Neuronal stem cell (in vitro differentiated cells): ENCODE data around the gene ATP6V0D1.

Experiments used
- DNase-seq: peaks from one replicate; pipeline ENCODE4 v3.0.0-alpha.2; 2013; ENCODE audit warnings: low spot score
- H2AFZ ChIP-seq: one replicate; pipeline ENCODE4 v1.6.1; 2013; ENCODE audit warnings: mild to moderate bottlenecking, low read length, inconsistent platforms
- H2AK5ac ChIP-seq: 2 replicates; pipeline ENCODE4 v1.6.1; 2013; ENCODE audit warnings: low read depth, mild to moderate bottlenecking, inconsistent platforms, low read length, moderate library complexity, mixed read lengths
- H2BK120ac ChIP-seq: 2 replicates; pipeline ENCODE4 v1.6.1; 2013; ENCODE audit warnings: low read depth, mild to moderate bottlenecking, inconsistent platforms, low read length, moderate library complexity, mixed read lengths
- H2BK12ac ChIP-seq: one replicate; pipeline ENCODE4 v1.6.1; 2013; ENCODE audit warnings: low read length, inconsistent platforms
- H2BK15ac ChIP-seq: 2 replicates; pipeline ENCODE4 v1.6.1; 2013; ENCODE audit warnings: mild to moderate bottlenecking, low read length, inconsistent platforms, mixed read lengths
- H2BK5ac ChIP-seq: one replicate; pipeline ENCODE4 v1.6.1; 2013; ENCODE audit warnings: inconsistent platforms, mild to moderate bottlenecking, low read length, moderate library complexity
- H3K14ac ChIP-seq: one replicate; pipeline ENCODE4 v1.6.1; 2013; ENCODE audit warnings: low read length, inconsistent platforms
- H3K18ac ChIP-seq: 2 replicates; pipeline ENCODE4 v1.6.1; 2013; ENCODE audit warnings: low read length, inconsistent platforms
- H3K23ac ChIP-seq: 2 replicates; pipeline ENCODE4 v1.6.1; 2013; ENCODE audit warnings: low read depth, mild to moderate bottlenecking, mixed read lengths, low read length, inconsistent platforms; ENCODE audit not compliant: poor library complexity
- H3K27ac ChIP-seq: replicated peaks from 3 replicates; pipeline ENCODE4 v1.5.1; 2013; ENCODE audit warnings: low read length, inconsistent platforms
- H3K27me3 ChIP-seq, 3 experiments: 2 replicates each; pipeline ENCODE4 v1.6.1; 2013; ENCODE audit warnings: low read length in 3 of 3, mild to moderate bottlenecking in 2 of 3, inconsistent platforms in 1 of 3, low read depth in 1 of 3, mixed read lengths in 1 of 3, moderate library complexity in 1 of 3; ENCODE audit not compliant: control insufficient read depth in 3 of 3, insufficient read depth in 3 of 3
- H3K36me3 ChIP-seq, 2 donors: replicated peaks in 1 of 2; 2 replicates each; pipeline ENCODE4 v1.6.1; 2013; ENCODE audit warnings: low read length in 2 of 2; ENCODE audit not compliant: control insufficient read depth in 2 of 2, insufficient read depth in 2 of 2
- H3K4ac ChIP-seq: 2 replicates; pipeline ENCODE4 v1.6.1; 2013; ENCODE audit warnings: inconsistent platforms, mild to moderate bottlenecking, low read length, moderate library complexity
- H3K4me1 ChIP-seq, 2 donors: 1 replicate in 1 of 2; 2 replicates in 1 of 2; pipeline ENCODE4 v1.6.1; 2013; ENCODE audit warnings: low read length in 2 of 2, low read depth in 1 of 2; ENCODE audit not compliant: control insufficient read depth in 2 of 2, insufficient read depth in 1 of 2
- H3K4me2 ChIP-seq: one replicate; pipeline ENCODE4 v1.6.1; 2013; ENCODE audit warnings: mild to moderate bottlenecking, low read length, inconsistent platforms; ENCODE audit not compliant: insufficient read depth, poor library complexity, severe bottlenecking
- H3K4me3 ChIP-seq, 2 donors: 2 replicates each; pipeline ENCODE4 v1.5.1; 2013; ENCODE audit warnings: low read length in 2 of 2, mild to moderate bottlenecking in 2 of 2, inconsistent platforms in 1 of 2, moderate library complexity in 1 of 2
- H3K79me1 ChIP-seq: one replicate; pipeline ENCODE4 v1.6.1; 2013; ENCODE audit warnings: low read depth, mild to moderate bottlenecking, inconsistent platforms, low read length, moderate library complexity
- H3K9ac ChIP-seq: one replicate; pipeline ENCODE4 v1.6.1; 2013; ENCODE audit warnings: mild to moderate bottlenecking, low read depth, low read length, inconsistent platforms; ENCODE audit not compliant: poor library complexity
- H3K9me3 ChIP-seq, 2 donors: replicated peaks in 1 of 2; 2 replicates each; pipeline versions ENCODE3 to v1.6.1; 2013; ENCODE audit warnings: low read length in 2 of 2, mild to moderate bottlenecking in 2 of 2, inconsistent platforms in 1 of 2, low read depth in 1 of 2, mixed read lengths in 1 of 2, moderate library complexity in 1 of 2; ENCODE audit not compliant: control insufficient read depth in 2 of 2, insufficient read depth in 1 of 2
- H4K8ac ChIP-seq: one replicate; pipeline ENCODE4 v1.6.1; 2013; ENCODE audit warnings: low read depth, mild to moderate bottlenecking, inconsistent platforms, low read length, moderate library complexity
- H4K91ac ChIP-seq: one replicate; pipeline ENCODE4 v1.6.1; 2013; ENCODE audit warnings: low read length, low read depth, mild to moderate bottlenecking, inconsistent platforms; ENCODE audit not compliant: poor library complexity
- WGBS, 2 donors: extraction: QIAGEN DNeasy Blood & Tissue Kit; methylation state at CpG; one replicate each; pipeline ENCODE4 v1.1.7; 2013; ENCODE audit warnings: missing lambda C conversion rate in 2 of 2, mixed read lengths in 1 of 2; ENCODE audit not compliant: insufficient read length in 2 of 2, insufficient replicate concordance in 1 of 2; ENCODE audit errors: extremely low coverage in 2 of 2; 5-methylcytosine and 5-hydroxymethylcytosine counted together

ATP6V0D1 gene

DNA sequence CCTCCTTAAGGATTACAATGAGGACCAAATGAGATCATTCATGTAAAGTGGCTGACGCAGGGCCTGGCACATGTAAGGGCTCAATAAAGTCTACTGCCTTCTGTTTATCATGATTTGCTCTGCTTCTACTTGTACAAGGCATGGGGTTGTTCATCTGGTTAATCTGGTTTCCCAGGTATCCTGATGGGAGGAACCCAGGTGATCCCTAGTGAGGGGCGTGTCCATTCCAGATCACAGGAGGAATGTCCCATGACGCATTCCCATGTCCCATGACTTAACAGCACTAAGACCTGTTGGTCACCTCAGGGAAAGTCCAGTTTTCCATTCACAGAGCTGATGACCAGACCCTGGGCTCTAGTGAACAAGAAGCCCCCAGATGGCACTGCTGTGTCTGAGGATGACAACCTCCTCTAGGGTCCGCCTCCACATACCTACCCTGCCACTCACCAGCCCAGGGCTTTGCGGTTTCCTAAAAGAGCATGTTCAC is 76.2 kb downstream of the ATP6V0D1 start:
- no peak for DNase-seq
- Histone ChIP-seq H3K27ac (no peak overlapping the region), H4K91ac (no peak overlapping the region), H3K18ac (no peak overlapping the region), H2AK5ac (peak overlapping the region; percentile 39), H4K8ac (no peak overlapping the region), H3K4me1 (peaks cover 4 to 5% of the 10 kb centered on the region in 2 donors), H3K79me1 (no peaks in the 10 kb centered on the region), H3K14ac (no peak overlapping the region), H2BK12ac (no peak overlapping the region), H3K9ac (no peak overlapping the region), H3K4me3 (no peak overlapping the region), H2BK5ac (no peak overlapping the region), H3K4me2 (no peak overlapping the region), H3K9me3 (no peaks in the 10 kb centered on the region), H3K27me3 (no peaks in the 10 kb centered on the region), H2BK120ac (no peak overlapping the region), H2AFZ (no peak overlapping the region), H3K23ac (no peak overlapping the region), H2BK15ac (no peak overlapping the region), H3K4ac (no peak overlapping the region), H3K36me3 (no peaks in the 10 kb centered on the region)
- WGBS, 2 donors = no CpG with 5 or more reads among the region's 5 CpGs

DNA sequence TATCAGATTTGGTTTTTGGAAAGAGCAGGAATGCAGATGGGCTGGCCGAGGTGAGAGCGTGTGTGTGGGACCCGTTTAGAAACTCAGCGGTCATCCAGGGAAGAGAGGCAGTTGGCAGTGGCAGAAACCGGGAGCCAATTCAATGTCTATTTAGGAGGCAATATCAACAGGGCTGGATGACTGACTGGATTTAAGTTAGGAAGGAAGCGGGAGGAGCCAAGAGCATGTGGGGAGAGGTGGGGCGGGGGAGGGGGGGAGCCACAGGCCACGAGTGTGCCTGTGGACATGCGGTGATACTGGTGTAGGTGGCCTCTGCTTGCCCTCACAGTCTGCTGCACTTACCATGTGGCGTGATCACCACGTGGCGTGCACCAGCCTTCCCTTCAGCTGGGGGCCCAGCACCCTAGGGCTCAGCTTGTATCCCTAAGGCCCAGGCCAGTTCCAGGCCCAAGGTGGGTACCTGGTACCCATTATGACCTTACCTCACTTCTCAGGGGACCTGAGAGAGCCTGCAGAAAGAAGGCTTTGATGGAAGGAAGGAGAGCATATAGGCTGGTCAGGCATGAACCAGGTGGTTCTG is 76.9 kb downstream of the ATP6V0D1 start:
- H3K18ac ChIP-seq = peak overlapping the region; percentile 44
- no peak overlapping the region for H2AK5ac ChIP-seq
- H2BK15ac ChIP-seq = no peak overlapping the region
- no peak overlapping the region for H3K4me2 ChIP-seq
- WGBS, 2 donors = no CpG with 5 or more reads among the region's 12 CpGs
- no peak for DNase-seq
- H3K23ac ChIP-seq = no peak overlapping the region
- no peaks in the 10 kb centered on the region for H3K36me3 ChIP-seq
- no peak overlapping the region for H2BK5ac ChIP-seq
- H3K27ac ChIP-seq = no peak overlapping the region
- H3K4me1 ChIP-seq = peaks cover 4 to 10% of the 10 kb centered on the region in 2 donors
- no peaks in the 10 kb centered on the region for H3K9me3 ChIP-seq
- no peak overlapping the region for H2AFZ ChIP-seq
- no peak overlapping the region for H4K8ac ChIP-seq
- no peak overlapping the region for H2BK12ac ChIP-seq
- no peak overlapping the region for H4K91ac ChIP-seq
- H3K4me3 ChIP-seq = no peak overlapping the region
- peak overlapping the region; percentile 39 for H3K14ac ChIP-seq
- H3K27me3 ChIP-seq = no peaks in the 10 kb centered on the region
- H3K79me1 ChIP-seq = no peaks in the 10 kb centered on the region
- H2BK120ac ChIP-seq = no peak overlapping the region
- H3K4ac ChIP-seq = no peak overlapping the region
- H3K9ac ChIP-seq = peak overlapping the region; percentile 61

DNA sequence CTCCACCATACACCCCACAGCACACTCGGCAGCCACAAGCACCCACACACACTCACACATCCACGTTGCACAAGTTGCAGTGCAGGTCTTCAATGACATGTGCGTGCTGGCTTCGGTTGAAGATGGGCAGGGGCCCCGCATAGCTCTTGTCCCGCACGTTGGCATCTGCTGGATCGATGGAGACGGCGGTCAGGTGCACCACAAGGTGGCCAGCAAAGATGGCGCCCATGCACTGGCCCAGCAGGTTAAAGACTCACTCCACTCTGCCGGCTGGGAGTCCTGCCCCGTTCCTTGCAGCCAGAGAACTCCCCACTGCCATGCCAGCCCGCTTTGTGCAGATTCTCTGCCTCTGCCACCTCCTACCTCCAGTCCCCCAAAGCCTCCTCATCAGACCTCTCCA is 80.1 kb downstream of the ATP6V0D1 start:
- no peak overlapping the region for H2BK5ac ChIP-seq
- no peaks in the 10 kb centered on the region for H3K9me3 ChIP-seq
- no peak overlapping the region for H2BK12ac ChIP-seq
- H2BK120ac ChIP-seq = no peak overlapping the region
- no peak overlapping the region for H4K91ac ChIP-seq
- H3K27me3 ChIP-seq = peaks cover 0 to 3% (median 0%) of the 10 kb centered on the region in 3 experiments
- H3K4me3 ChIP-seq = no peak overlapping the region
- H2BK15ac ChIP-seq = no peak overlapping the region
- no peak overlapping the region for H3K14ac ChIP-seq
- H3K9ac ChIP-seq = no peak overlapping the region
- no CpG with 5 or more reads among the region's 14 CpGs for WGBS, 2 donors
- H2AK5ac ChIP-seq = no peak overlapping the region
- no peak overlapping the region for H3K4me2 ChIP-seq
- H3K27ac ChIP-seq = no peak overlapping the region
- H3K36me3 ChIP-seq = no peaks in the 10 kb centered on the region
- H2AFZ ChIP-seq = no peak overlapping the region
- H4K8ac ChIP-seq = no peak overlapping the region
- no peaks in the 10 kb centered on the region for H3K79me1 ChIP-seq
- no peak for DNase-seq
- H3K4me1 ChIP-seq = peaks cover 20 to 27% of the 10 kb centered on the region in 2 donors
- H3K4ac ChIP-seq = no peak overlapping the region
- no peak overlapping the region for H3K18ac ChIP-seq
- no peak overlapping the region for H3K23ac ChIP-seq

DNA sequence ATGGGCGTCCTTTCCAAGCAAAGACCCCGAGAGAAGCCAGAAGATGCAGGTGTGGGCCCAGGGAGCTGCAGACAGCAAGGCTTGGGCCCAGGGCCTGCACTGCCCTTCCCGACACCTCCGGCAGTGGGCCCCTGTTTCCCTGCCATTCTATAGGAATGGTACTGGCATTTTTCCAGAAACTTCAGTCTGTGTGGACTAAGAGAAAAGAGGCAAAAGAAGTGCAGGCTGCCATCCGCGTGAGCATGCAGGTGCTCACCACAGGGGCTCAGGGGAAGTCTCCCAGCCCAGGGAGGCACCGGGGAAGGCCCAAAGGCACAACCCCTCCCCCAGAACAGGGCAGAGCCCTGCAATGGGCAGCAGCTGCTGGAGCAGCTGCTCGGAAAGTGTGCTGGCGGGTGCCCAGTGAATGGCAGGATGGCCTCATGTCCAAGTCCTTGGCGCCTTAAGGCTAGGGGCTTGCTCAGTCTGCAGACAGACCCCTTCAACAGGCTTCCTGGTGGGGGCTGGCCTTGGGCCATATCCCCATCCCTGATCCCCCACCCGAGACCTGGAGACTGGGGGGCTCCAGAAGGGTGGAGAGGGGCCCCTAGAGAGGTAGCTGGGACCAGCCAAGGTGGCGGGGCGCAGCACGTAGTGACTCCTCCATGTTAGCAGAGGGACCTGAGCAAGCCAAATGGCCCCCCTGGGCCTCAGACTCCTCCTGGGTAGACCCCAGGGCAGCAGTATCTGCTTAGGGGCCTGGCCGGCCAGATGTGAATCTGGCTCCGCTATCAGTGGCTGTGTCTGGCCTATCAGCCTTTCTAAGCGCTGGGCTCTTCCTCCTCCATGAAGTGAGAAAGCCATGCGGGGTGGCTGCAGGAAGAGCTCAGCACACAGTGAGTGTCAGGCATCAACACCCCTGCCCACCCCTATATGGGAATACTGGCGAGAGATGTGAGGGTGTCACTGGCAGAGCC is 80.9 kb downstream of the ATP6V0D1 start:
- Histone ChIP-seq H3K27me3 (peaks cover 2 to 8% (median 4%) of the 10 kb centered on the region in 3 experiments), H2BK120ac (no peak overlapping the region), H3K27ac (no peak overlapping the region), H3K4ac (no peak overlapping the region), H3K4me2 (no peak overlapping the region), H3K36me3 (no peaks in the 10 kb centered on the region), H3K4me1 (peaks cover 25 to 36% of the 10 kb centered on the region in 2 donors), H2BK5ac (no peak overlapping the region), H2BK12ac (peak overlapping the region; percentile 53), H3K9me3 (no peaks in the 10 kb centered on the region), H3K18ac (peak overlapping the region; percentile 85), H2AFZ (peak overlapping the region; percentile 77), H2BK15ac (peak overlapping the region; percentile 19), H3K9ac (peak overlapping the region; percentile 9), H3K23ac (peak overlapping the region; percentile 8), H3K4me3 (no peak overlapping the region), H4K91ac (no peak overlapping the region), H2AK5ac (peak overlapping the region; percentile 68), H4K8ac (no peak overlapping the region), H3K79me1 (no peaks in the 10 kb centered on the region), H3K14ac (no peak overlapping the region)
- no CpG with 5 or more reads among the region's 19 CpGs for WGBS, 2 donors
- no peak for DNase-seq
